SK-N-DZ (cell line): ENCODE measurements around the gene ARL4A.

ENCODE experiments used
- DNase-seq: peaks from one replicate; pipeline ENCODE4 v3.0.0-alpha.2; 2015; ENCODE audit warnings: low spot score

ARL4A gene

DNA sequence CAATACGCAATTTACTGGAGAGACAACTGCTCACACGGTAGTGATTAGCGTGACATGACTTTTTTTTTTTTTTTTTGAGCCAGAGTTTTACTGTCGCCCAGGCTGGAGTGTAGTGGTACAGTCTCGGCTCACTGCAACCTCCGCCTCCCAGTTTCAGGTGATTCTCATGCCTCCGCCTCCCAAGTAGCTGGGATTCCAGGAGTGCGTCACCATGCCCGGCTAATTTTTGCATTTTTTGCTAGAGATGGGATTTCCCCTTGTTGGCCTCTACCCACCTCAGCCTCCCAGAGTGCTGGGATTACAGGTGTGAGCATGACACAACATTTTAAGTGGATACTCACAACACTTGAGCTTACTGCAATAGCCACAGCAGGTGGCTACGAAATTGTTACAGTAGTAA is 11.9 kb downstream of the ARL4A start:
- no peak for DNase-seq

DNA sequence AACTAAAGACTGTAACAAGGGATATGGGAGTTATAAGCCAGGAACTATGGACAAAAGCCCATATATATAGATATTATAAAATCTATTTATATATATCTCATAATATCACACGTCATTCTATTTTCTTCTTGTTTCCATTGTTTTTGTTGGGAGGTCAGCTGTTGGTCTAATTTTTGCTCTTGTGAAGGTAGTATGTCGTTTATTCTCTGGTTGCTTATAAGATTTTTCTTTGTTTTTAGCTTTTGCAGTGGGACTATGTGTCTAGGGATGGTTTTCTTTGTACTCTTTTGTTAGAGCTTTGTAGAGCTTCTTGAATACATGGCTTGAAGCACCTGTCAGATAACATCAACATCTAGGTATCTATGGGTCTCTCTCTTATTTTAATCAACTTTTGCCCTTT is 14.0 kb downstream of the ARL4A start:
- DNase-seq, result no peak

DNA sequence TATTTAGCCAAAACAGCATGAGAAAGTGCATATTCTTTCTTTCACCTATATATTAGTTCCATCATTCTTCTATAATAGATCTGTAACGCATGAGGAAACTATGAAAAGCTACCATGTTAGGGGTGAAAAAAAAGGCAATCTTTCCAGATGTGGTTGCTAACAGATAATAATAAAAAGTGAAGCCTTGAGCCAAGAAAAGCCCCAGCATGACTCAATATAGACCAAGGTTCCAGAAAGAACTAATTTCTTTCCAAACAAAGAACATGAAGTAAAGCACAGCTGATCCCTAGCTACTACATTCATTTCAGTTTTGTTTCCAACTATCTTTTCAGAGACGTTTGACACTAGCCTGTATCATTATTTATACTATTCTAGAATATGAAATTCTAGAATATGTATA is 16.4 kb downstream of the ARL4A start:
- no peak for DNase-seq

DNA sequence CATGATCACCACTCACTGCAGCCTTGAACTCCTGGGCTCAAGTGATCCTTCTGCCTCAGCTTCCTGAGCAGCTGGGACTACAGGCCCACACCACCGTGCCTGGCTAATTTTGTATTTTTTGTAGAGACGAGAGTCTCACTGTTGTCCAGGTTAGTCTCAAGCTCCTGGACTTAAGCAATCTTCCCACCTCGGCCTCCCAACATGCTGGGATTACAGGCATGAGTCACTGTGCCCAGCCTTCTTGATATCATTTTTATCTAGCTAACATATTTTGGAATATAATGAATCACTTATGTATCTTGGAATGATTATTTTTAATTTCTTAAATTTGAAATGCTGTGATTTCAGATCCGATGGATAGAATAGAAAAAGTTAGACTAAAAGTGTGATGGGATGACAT is 18.4 kb downstream of the ARL4A start:
- DNase-seq, result no peak

DNA sequence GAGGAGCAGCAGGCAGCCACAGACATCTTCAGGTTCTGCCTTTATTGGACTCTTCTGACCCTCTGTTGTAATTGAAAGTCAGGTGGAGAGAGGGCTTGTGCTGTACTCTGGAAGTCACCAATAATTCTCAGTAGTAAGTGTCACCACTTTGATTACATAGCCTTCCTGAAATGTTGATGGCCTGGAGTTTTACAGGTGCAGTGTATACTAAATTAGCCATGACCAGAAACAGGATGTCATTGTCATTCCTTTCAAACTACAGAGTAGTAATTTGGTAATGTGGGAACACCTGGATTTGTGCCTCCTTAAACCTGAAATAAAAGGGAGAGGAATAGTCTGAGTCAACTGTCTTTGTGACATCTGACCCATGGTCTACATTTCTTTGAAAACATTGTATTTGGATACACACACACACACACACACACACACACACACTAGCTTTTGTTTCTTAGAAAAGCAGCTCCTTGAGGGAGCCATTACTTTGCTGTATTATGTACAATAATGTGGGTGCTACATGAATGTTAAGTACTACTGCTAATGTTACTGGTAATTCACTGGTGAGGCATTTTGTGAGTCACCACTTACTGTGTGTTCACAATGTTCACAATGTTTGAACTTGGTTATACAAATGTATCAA is 19.6 kb downstream of the ARL4A start:
- DNase-seq, result no peak

DNA sequence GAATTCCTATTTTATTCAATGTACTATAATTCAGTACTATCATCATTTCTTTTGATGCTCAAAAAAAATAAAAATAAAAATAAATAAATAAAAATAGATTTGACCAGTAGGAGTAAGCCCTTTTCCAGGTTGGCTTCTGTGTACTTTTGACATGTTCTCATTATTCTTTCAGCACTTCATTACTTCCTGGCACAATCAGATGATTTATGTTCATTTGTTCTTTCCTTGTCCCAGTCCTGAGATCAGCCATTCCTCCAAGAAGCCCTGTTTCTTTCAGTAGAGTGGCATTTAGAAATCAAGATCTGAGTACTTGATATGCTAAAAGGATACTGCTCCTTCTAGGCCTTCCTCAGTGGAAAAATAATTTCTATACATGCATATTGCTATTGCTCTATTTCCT is 20.9 kb downstream of the ARL4A start:
- DNase-seq, result no peak

DNA sequence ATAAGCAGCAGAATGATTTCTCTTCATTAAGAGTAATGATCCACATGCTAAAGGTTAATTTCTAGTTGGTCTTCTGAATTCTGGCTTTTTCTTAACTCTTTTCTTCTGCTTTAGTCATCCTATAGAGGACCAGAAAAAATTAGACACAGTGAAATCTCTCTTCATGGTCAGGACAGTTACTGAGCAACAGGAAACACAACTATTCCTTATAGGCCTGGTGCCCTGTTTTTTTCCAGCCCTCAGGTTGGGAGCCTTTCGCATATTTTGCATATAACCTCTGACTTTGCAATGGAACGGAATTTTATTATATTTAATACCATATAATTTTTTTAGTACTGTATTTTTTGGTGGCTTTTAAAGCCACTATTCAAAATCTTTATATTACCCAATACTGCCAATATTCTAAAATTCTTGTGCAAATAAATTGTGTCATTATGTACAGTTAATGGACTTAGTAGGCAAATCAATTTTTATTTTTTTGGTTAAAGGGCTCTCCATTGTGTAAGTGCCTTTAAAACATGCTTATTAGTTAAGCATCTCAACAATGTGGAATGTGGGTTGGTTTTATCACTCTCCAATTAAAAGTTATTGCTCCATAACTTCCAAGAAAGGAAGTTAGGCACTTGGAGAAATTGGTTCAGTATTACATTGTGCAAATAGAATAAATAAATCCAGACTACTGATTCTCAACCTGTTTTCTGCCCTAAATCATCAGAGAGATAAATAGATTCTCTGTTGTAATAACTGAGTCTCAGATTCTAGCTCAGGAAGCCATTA is 22.5 kb downstream of the ARL4A start:
- DNase-seq, result no peak

DNA sequence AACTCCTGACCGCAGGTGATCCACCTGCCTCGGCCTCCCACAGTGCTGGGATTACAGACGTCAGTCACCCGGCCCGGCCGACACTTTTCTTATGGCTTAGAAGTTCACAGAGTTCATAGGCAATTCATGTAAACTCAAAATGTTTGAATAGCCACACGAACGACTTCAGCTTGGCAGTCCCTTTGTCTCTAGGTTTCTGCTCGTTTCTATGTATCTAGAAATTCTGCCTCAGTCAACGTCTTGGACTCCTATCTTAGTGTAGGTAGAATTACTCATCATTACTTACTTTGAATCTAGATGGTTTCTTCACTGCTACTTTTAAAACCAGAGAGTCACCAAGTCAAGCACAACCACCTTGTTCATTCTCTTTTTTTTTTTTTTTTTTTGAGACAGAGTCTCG is 23.7 kb downstream of the ARL4A start:
- DNase-seq, result no peak

DNA sequence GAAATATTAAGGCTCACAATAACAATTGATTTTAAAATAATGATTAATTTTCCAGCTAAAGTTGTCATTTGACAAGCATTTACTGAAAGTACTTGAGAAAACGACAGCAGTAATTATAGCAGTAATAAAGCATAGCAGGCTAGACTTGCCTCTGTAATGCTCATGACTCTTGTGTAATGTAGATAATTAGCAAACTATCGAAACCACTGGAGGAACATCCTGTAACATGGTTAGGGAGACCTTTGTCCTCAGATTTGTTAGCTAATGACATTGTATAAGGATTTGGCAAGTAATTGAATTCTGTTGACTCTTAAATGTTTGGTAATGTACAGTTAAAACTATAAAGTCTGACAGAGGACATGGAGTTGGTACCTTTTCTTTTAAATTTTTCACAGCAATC is 24.8 kb downstream of the ARL4A start:
- no peak for DNase-seq

DNA sequence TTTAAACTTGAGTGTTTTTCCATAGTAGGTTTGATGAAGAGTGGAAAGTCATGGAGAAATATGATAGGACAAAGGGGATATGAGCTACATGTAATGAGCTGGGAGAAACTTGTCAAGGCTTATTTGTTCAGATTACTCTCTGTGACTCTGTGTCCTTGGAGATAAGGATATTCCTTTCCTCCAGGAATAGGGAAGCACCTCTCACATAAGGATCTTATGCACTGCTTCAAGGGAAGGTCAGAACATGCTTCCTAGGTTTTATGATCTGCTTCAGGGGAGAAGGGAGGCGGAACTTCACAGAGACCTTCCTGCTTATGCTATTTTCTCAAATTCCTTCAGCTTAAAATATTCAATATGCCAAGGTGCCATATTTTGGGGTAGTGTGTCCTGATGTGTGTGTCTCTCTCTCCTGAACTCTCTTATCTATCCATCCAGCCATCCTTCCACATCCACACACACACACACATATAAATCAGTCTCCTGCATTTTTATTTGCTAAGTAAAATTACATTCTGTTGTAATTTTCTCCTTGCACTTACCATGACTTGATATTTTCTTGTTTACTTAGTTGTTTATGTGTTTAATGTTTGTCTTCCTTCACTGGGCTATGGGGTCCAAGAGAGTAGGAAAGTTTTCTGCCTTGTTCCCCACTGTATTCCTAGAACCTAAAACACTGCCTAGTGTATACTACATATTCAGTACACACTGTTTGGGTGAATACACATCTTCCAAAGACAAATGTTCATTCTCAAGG is 26.4 kb downstream of the ARL4A start:
- no peak for DNase-seq

DNA sequence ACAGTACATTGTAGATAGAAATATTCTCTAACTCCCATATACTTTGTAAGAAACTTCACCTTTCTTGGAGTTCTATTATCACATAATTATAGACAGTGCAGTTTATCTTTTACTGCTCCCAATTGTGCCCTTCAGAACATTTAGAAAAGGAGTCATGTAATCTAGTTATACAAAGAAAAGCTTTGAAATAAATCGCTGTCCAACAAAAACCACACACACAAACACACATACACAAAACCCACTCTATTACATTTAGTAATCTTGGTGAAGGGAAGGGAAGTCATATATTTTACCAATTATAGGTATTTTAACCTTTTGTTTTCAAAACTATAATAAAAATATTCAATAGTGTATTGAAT is 26.9 kb downstream of the ARL4A start:
- DNase-seq, result no peak

DNA sequence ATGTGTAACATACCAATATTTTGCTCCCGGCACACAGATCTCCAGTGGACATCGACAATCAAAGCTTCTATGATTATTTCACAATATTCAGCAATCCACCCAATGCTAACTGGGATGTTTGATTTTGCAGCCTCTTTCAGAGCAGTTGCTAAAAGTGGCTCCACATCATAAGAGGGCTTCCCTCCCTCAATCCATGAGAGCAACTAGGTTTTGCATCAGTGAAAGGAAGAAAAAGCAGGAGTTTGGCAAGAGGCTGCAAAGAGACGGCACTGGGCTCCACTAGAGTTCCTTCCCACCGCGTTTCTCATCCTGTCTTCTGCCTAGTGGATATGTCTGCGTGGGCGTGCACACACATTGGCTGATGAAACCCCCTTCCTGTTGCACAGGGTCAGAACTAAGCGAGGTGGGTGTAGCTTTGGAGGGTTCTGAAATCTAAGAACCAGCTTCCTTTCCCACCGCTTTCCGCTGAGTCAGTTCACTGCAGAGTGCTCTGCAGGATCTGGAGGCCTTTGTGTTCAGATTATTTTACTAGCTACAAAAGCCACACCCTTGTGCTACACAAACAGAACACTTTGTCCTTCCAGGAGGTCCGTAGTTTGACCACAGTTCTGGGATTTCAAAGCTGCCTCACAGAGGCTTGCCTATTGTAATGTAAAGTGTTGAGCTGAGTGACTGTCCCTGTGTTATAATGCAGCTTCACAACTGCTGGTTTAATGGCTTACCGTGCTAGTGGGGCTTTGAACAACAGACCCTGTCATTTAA is 28.1 kb downstream of the ARL4A start:
- DNase-seq, result no peak

DNA sequence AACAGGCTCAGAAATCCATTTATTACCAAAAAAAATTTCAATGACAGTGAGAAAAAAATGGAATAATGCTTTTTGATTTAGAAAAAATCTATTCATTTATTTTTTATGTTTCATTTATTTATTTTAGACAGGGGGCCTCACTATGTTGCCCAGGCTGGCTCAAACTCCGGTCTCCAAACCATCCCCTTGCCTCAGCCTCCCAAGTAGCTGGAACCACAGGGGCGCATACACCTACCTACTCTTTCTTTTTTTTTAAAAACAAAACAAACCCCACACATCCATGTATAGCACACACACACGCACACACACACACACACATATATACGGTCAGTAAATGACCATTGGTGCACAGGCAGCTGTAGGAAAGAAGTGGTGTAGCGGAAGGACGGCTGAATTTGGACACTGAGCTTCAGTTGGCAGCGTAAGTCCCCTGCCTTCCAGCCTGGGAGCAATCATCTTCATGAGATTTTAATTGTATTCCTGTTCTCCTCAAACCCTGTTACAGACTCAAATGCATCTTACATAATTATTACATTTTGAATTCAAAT is 28.8 kb downstream of the ARL4A start:
- no peak for DNase-seq

DNA sequence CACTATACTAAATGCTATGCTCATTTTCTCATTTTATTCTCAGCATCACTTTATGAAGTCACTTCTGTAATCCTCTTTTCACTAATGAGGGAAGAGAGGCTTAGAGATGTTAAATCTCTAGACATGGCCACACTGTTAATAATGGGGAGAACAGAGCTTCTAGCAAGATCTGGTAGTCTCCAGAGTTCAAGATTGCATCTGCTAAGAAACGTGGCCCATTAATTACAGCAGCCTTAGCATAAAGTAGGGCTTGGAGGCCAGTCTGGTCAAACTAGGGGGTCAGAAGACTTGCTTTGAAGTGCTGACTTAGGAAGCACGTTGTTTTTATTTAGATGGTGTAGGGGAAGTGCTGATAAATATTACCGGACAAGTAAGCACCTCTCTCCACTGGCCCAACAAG is 29.3 kb downstream of the ARL4A start:
- DNase-seq, result no peak

DNA sequence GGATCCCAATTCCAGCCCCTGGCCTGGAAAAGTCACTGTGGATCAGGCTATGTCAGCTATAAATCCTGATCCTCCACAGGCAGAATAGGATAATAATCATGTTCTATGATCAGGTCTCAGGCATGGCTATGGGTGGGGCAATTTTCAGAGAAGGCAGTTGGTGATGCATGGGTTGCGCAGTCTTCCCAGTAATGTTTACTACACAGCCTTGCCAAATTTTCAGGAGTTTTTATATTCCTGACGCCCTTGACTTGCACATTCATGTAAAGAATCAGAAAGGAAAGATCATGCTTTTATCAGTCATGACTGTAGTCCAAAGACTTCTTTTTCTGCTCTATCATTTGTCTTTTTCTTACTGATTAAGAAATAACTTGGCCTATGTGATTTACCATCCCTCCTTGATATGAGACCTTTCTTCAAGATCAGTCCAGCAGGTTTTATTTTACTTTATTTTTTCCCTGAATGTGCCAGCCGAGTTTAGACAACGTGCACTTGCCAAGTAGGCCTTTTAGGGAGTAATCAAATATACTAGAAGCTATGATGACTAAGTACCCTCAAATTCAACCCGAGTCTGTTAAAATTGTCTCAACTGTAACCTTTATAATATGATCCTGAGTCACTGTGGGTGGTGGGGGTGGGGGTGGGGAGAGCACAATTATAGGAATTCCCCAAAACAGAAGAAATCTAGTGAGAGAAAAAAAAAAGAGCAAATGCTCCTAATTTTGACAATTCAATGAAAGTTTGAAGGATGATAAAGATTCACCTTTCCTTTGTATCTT is 31.9 kb downstream of the ARL4A start:
- DNase-seq, result no peak

DNA sequence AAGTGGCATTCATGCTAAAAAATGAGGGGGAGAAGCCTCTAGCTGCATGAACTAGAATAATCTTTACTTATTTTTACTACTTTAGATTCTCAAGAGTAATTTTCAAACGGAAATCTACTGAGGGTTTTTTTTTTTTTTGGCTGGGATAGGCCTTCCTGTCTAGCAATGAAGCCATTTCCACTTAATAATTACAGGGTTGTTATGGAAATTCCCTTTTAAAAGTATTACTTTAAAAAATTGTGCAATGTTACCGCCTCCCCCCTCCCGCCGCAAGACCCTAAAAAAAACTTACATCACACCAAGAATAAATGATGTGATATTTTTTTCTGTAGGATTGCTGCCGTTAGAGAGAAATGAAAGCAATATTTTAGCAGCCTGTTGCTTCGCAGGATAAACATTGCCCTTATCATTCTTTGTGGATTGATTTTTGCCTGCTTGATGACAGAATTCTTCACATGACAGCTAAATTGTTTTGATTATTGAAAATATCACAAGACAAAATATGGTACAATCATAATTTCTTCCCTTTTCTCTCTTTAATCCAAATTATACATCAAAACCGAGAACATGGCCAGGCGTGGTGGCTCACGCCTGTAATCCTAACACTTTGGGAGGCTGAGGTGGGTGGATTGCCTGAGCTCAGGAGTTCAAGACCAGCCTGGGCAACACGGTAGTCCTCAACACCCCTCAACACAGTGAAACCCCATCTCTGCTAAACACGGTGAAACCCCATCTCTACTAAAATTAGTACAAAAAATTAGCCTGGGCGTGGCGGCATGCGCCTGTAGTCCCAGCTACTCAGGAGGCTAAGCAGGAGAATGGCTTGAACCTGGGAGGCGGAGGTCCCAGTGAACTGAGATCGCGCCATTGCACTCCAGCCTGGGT is 32.8 kb downstream of the ARL4A start:
- DNase-seq, result no peak

DNA sequence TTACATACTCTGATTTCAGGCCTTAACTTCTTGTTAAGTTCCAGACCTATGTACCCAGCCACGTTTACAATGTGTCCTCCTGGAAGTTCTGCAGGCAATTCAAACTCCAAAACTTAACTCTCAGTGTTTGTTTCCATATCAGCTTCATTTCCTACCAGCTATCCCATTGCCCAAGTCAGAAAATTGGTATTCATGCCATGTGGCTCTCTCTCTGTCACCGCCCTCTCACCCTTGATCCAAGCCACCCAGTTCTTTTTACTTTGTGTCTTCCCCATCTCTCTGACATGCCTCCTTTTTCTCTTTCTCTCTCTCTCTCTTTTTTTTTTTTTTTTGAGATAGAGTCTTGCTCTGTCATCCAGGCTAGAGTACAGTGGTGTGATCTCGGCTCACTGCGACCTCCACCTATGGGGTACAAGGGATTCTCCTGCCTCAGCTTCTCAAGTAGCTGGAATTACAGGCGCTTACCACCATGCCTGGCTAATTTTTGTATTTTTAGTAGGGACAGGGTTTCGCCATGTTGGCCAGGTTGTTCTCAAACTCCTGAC is 33.9 kb downstream of the ARL4A start:
- no peak for DNase-seq

DNA sequence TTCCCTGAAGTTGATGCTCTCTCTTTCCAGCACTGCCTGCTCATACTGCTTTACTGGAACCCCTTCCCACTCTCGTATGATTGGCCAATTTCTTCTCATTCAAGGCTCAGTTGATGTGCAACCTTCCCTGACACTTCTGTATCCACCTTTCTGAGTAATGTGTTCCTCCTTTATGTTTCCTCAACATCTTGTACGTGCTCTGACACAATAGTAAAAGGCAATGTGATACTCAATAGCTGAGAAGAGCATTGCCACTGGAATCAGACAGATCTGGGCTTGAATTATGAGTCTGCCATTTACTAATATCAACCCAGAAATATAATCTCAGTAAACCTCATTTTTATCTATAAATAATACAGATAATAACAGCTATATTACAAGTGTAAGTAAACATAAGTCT is 34.7 kb downstream of the ARL4A start:
- DNase-seq, result no peak
